Parathyroid adenoma (tissue), 2 donors: ENCODE measurements around the gene KIN.
"Not testable (repeated sequence)": the region's sequence is repeated elsewhere in the genome, so short reads cannot be mapped to it uniquely, and the experiment has no call there.

ENCODE experiments used
- H2AFZ ChIP-seq: fragments of 300-600 bp; sonication (generic); one replicate; pipeline ENCODE4 v1.7.0; 2017; ENCODE audit warnings: antibody characterized with exemption, mild to moderate bottlenecking
- H3K27ac ChIP-seq: fragments of 300-600 bp; sonication (generic); one replicate; pipeline ENCODE4 v1.7.0; 2017
- H3K27me3 ChIP-seq: fragments of 300-600 bp; sonication (generic); one replicate; pipeline ENCODE4 v1.7.0; 2017; ENCODE audit warnings: low read length; ENCODE audit not compliant: control insufficient read depth, insufficient read depth
- H3K36me3 ChIP-seq: fragments of 300-600 bp; sonication (generic); one replicate; pipeline ENCODE4 v1.7.0; 2017; ENCODE audit warnings: low read length; ENCODE audit not compliant: control insufficient read depth, insufficient read depth
- H3K4me1 ChIP-seq: fragments of 300-600 bp; sonication (generic); one replicate; pipeline ENCODE4 v1.7.0; 2017; ENCODE audit warnings: control low read depth
- H3K4me2 ChIP-seq: fragments of 300-600 bp; sonication (generic); one replicate; pipeline ENCODE4 v1.7.0; 2017; ENCODE audit warnings: low read length
- H3K4me3 ChIP-seq: fragments of 300-600 bp; sonication (generic); one replicate; pipeline ENCODE4 v1.7.0; 2017; ENCODE audit warnings: low read depth, low read length
- H3K79me2 ChIP-seq: fragments of 300-600 bp; sonication (generic); one replicate; pipeline ENCODE4 v1.7.0; 2017; ENCODE audit warnings: control low read depth
- H3K9ac ChIP-seq: fragments of 300-600 bp; sonication (generic); one replicate; pipeline ENCODE4 v1.7.0; 2017; ENCODE audit warnings: mild to moderate bottlenecking
- H3K9me3 ChIP-seq: fragments of 300-600 bp; sonication (generic); one replicate; pipeline ENCODE4 v1.7.0; 2017; ENCODE audit warnings: low read length; ENCODE audit not compliant: control insufficient read depth
- TF ChIP-seq, protein P1 (sequence below): fragments of 300-600 bp; sonication (generic); IDR thresholded peaks from one replicate; pipeline ENCODE4 v1.7.0; 2017; ENCODE audit warnings: antibody characterized with exemption, mild to moderate bottlenecking
- donor health status: primary hyperparathyroidism.

The KIN gene

DNA sequence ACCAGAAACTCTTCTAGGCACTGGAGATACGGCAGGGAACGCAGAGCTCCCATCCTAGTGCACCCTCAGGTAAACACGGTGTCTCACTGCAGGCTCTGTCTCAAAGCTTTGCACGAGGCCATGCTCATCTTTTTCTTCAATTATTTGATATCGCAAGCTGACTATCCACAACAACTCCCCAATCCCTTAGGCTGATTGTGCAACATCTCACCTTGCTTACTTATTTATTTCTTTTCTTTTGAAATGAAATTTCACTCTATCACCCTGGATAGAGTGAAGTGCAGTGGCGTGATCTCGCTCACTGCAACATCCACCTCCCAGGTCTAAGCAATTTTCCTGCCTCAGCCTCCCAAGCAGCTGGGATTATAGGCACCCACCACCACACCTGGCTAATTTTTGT, 72.3 kb downstream of the KIN start:
- H3K4me3 ChIP-seq, result no peak overlapping the region
- no peaks in the 10 kb centered on the region for H3K79me2 ChIP-seq
- TF ChIP-seq, protein P1, sequence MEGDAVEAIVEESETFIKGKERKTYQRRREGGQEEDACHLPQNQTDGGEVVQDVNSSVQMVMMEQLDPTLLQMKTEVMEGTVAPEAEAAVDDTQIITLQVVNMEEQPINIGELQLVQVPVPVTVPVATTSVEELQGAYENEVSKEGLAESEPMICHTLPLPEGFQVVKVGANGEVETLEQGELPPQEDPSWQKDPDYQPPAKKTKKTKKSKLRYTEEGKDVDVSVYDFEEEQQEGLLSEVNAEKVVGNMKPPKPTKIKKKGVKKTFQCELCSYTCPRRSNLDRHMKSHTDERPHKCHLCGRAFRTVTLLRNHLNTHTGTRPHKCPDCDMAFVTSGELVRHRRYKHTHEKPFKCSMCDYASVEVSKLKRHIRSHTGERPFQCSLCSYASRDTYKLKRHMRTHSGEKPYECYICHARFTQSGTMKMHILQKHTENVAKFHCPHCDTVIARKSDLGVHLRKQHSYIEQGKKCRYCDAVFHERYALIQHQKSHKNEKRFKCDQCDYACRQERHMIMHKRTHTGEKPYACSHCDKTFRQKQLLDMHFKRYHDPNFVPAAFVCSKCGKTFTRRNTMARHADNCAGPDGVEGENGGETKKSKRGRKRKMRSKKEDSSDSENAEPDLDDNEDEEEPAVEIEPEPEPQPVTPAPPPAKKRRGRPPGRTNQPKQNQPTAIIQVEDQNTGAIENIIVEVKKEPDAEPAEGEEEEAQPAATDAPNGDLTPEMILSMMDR, result no peak
- no peak overlapping the region for H3K27ac ChIP-seq
- no peaks in the 10 kb centered on the region for H3K9me3 ChIP-seq
- H3K9ac ChIP-seq, result no peak overlapping the region
- no peaks in the 10 kb centered on the region for H3K27me3 ChIP-seq
- H3K4me1 ChIP-seq, result no peaks in the 10 kb centered on the region
- H2AFZ ChIP-seq, result no peak overlapping the region
- H3K36me3 ChIP-seq, result no peaks in the 10 kb centered on the region
- no peak overlapping the region for H3K4me2 ChIP-seq

DNA sequence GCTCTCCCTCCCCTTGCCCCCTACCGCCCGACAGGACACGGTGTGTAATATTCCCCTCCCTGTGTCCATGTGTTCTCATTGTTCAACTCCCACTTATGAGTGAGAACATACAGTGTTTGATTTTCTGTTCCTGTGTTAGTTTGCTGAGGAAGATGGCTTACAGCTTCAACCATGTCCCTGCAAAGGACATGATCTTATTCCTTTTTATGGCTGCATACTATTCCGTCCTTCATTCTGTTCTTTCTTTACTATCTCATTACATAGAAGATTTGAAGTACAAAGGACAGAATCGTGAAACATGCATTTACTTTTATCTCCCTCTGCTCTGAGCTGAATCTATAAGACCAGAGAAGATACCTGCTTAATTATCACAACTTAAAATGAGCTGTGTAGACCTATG, 76.7 kb downstream of the KIN start:
- not testable (repeated sequence) for H3K4me3 ChIP-seq, H3K79me2 ChIP-seq, H3K4me1 ChIP-seq, H3K9me3 ChIP-seq, H3K36me3 ChIP-seq, H3K27ac ChIP-seq, H3K4me2 ChIP-seq, H2AFZ ChIP-seq, H3K9ac ChIP-seq, H3K27me3 ChIP-seq

DNA sequence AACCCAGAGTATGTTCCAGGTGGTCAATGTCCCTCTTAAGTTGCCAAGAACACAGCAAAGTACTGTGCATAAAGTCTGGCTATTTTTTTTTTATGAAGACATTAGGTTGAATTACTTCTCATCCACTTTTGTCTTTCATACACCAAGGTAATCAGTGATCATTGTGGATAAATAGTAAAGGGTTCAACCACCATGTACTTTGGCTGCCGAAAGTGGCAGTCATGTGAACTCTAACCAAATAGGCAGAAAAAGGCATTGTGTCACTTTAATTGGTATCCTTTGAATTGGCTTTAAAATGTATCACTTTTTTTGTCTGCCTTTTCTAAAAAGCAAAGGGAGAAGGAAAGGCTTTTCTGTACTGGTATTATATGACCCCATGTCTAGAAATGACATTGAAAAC, 77.3 kb downstream of the KIN start:
- no peaks in the 10 kb centered on the region for H3K4me1 ChIP-seq
- H3K36me3 ChIP-seq, result no peaks in the 10 kb centered on the region
- H3K27me3 ChIP-seq, result no peaks in the 10 kb centered on the region
- TF ChIP-seq, protein P1, result no peak
- no peak overlapping the region for H2AFZ ChIP-seq
- no peak overlapping the region for H3K4me2 ChIP-seq
- no peaks in the 10 kb centered on the region for H3K9me3 ChIP-seq
- no peak overlapping the region for H3K4me3 ChIP-seq
- H3K27ac ChIP-seq, result no peak overlapping the region
- no peaks in the 10 kb centered on the region for H3K79me2 ChIP-seq
- H3K9ac ChIP-seq, result no peak overlapping the region

DNA sequence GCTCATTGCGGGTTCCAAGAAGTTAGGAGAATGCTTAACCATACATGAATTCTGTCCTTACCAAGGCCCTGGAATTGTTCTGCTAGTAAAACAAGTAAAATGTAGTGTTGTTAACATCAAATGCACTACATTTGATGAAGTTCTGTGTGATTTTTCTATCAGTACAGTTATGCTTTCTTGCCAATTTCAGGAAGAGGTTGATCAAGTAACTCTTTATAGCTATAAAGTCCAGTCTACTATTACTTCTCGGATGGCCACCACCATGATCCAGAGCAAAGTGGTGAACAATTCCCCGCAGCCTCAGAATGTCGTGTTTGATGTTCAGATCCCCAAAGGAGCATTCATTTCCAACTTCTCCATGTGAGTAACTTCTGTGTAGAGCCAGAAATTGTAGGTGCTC, 79.0 kb downstream of the KIN start:
- Histone ChIP-seq H3K79me2 (no peaks in the 10 kb centered on the region), H2AFZ (no peak overlapping the region), H3K27ac (no peak overlapping the region), H3K36me3 (no peaks in the 10 kb centered on the region), H3K4me3 (no peak overlapping the region), H3K9me3 (no peaks in the 10 kb centered on the region), H3K27me3 (no peaks in the 10 kb centered on the region), H3K4me1 (no peaks in the 10 kb centered on the region), H3K4me2 (no peak overlapping the region), H3K9ac (no peak overlapping the region)
- TF ChIP-seq, protein P1, result no peak

DNA sequence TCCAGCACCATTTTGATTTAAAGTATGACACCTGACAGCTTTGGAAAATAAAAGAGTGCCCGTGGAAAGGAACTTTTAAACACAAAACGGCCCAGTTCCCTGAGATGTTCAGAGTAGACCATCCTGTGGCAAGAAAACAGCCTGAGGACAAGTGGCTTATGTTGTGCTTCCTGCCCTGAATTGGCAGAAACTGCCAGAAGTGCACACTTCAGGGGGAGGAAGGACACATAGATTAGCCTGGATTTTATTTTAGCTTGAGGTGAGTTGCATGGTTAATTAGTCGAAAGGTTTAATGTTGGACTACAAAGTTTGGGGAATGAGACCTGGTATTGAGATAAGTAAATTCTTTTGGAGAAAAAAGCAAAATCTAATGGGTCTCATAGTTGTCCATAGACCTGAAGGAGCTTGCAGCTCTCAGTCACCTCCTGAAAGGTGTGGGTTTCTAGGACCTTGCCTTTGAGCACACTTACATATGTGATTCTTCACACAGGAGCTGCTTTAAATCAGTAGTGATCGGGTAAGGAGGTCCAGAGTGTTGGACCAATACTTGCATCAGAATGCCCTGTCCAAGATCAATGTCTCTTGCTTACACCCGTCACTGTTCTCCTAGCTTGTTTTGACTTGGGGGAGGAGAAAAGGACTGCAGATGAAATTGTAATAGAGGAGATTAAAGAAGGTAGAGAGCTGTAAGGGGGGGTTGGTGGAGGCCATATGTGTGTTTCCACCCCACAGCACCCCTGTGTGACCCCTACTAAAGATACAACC, 79.8 kb downstream of the KIN start:
- TF ChIP-seq, protein P1, result no peak
- Histone ChIP-seq H3K4me3 (no peak overlapping the region), H3K9ac (no peak overlapping the region), H3K27ac (no peak overlapping the region), H3K79me2 (no peaks in the 10 kb centered on the region), H2AFZ (no peak overlapping the region), H3K4me2 (no peak overlapping the region), H3K4me1 (no peaks in the 10 kb centered on the region), H3K36me3 (no peaks in the 10 kb centered on the region), H3K27me3 (no peaks in the 10 kb centered on the region), H3K9me3 (no peaks in the 10 kb centered on the region)
